Motor neuron (in vitro differentiated cells): ENCODE results near the gene TDRD7. TPM values are rescaled to one million over a fixed set of nuclear protein-coding genes. Genes with fewer than 3 reads are reported as not detected.

Source experiments
- ATAC-seq, 8 experiments: fragments of 200-7000 bp; cut with Tn5 transposase; replicated peaks in 6 of 8; 2 replicates each; pipeline ENCODE4 v1.8.0; 2021; ENCODE audit warnings: mild to moderate bottlenecking in 8 of 8, moderate library complexity in 8 of 8
- H3K27ac ChIP-seq, 2 donors: fragments of 250-450 bp; sonication (Bioruptor Pico); 2 replicates each; pipeline ENCODE4 v1.9.0; 2021; ENCODE audit warnings: antibody characterized with exemption in 2 of 2, mild to moderate bottlenecking in 2 of 2, moderate library complexity in 1 of 2
- H3K4me1 ChIP-seq, 2 donors: fragments of 250-450 bp; sonication (Bioruptor Pico); replicated peaks in 1 of 2; 2 replicates each; pipeline ENCODE4 v1.6.1; 2021; ENCODE audit warnings: antibody characterized with exemption in 2 of 2, mild to moderate bottlenecking in 2 of 2, moderate library complexity in 1 of 2
- H3K4me3 ChIP-seq, 5 donors: fragments of 250-450 bp; sonication (Bioruptor Pico); 2 replicates each; pipeline ENCODE4 v1.9.0; 2021; ENCODE audit warnings: antibody characterized with exemption in 5 of 5, mild to moderate bottlenecking in 5 of 5, moderate library complexity in 4 of 5
- WGBS, 10 experiments: fragments of 450-650 bp; shearing (Covaris generic); methylation state at CpG; one replicate each; pipeline ENCODE4 v1.0.0; 2022; 5-methylcytosine and 5-hydroxymethylcytosine counted together
- in situ Hi-C, 9 experiments: fragments of 400-800 bp; cut with MboI; loops; one replicate each; pipeline ENCODE4 v1.15.0; 2021; ENCODE audit warnings: low sequenced_read_pairs in 9 of 9, low pct_unique_long_range_greater_than_20kb in 2 of 9; ENCODE audit not compliant: unreplicated experiment in 9 of 9
- total RNA-seq, 8 experiments: library from RNA; unstranded; fragments of 300-600 nt; gene quantifications; 2 replicates each; pipeline versions ENCODE4 v1.2.3 to v1.2.4, GENCODE V29; 2022

Gene TDRD7
- total RNA-seq, 8 experiments from 2014 or later, result 2.0 to 55.6 (median 4.3) TPM

DNA sequence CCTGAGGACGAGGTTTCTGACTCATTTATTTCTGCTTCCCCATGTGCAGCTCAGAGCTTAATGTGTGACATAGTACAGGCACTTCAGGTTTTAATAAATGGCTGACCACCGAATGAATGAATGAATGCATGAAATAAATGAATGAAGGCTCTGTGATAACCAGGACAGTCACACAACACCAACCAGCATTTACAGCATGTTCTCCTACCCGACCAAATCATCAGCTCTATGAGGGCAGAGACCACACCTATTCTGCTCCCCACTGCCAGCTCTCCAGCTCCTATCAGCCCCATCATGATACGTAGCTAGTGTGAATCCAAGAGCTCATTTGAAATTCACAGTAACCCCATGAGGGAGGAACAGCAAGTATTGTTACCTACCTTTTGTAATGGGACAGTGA, 94.4 kb downstream of the TDRD7 start:
- Histone ChIP-seq H3K27ac (no peak overlapping the region), H3K4me3 (no peak overlapping the region), H3K4me1 (peaks cover 15 to 19% of the 10 kb centered on the region in 2 donors)
- no peak for ATAC-seq
- in situ Hi-C loops, result loop anchor here in 1 of 9 experiments (10.0 kb wide), 1 partner anchor 58 kb away; no protein-coding TSS in a partner anchor
- WGBS, 10 experiments, result 22 to 100% (median 64%) methylated on average over 1 to 4 of the region's 4 CpGs; no CpG with 5 or more reads in 3 of the 10 experiments

DNA sequence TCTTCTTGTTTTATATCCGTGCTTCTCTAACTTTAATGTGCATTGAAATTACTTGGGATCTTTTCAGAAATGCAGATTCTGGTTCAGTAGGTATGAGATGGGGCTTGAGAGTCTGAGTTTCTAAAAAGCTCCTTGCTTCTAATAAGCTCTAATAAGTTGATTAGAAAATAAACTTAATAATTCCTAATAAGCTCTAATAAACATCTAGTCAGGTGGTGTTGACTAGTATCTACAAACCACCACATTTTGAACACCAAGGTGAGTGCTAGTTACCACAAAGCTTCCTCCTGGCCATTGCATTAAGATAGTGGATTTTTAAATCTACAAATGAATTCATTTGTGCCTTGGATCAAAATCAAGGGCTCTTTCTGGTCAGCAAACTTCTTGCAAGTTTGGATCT, 94.9 kb downstream of the TDRD7 start:
- in situ Hi-C loops, result loop anchor here in 1 of 9 experiments (10.0 kb wide), 1 partner anchor 58 kb away; no protein-coding TSS in a partner anchor
- ATAC-seq, result no peak
- peaks cover 15 to 19% of the 10 kb centered on the region in 2 donors for H3K4me1 ChIP-seq
- 0 to 75% (median 61%) methylated on average over 1 of the region's 1 CpG; no CpG with 5 or more reads in 2 of the 10 experiments for WGBS, 10 experiments
- no peak overlapping the region for H3K27ac ChIP-seq
- no peak overlapping the region for H3K4me3 ChIP-seq

DNA sequence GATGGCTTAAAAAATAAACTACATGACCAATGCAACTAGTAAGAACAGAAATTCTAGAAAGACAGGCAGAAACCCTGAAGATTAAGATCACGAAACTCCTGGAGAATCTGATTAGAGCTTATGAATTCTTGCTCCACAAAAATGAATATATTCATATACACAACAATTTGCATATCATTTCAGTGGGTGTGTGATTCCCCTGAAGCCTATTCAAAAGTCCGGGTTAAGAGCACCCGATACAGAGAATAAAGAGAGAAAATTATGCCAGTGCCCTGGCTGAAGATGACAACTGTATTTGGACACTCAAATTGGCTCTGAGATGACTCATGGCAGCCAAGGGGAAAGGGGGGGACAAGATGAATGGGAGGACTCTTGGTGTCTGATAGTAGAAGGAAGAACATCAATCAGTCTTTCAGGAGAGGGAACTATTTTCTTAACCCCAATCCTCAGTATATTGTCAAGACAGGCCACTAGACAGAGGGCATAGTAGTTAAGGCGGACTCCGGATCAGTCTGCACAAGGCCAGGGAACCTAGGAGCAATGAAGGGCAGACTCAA, 95.6 kb downstream of the TDRD7 start:
- ATAC-seq, result peak in 4 of 8 experiments; percentile 9 to 90 (median 68)
- Histone ChIP-seq H3K27ac (no peak overlapping the region), H3K4me1 (peaks cover 15 to 19% of the 10 kb centered on the region in 2 donors), H3K4me3 (no peak overlapping the region)
- in situ Hi-C loops, result loop anchor here in 1 of 9 experiments (10.0 kb wide), 1 partner anchor 57 kb away; no protein-coding TSS in a partner anchor
- WGBS, 10 experiments, result 0 to 90% (median 68%) methylated on average over 1 to 5 of the region's 5 CpGs

DNA sequence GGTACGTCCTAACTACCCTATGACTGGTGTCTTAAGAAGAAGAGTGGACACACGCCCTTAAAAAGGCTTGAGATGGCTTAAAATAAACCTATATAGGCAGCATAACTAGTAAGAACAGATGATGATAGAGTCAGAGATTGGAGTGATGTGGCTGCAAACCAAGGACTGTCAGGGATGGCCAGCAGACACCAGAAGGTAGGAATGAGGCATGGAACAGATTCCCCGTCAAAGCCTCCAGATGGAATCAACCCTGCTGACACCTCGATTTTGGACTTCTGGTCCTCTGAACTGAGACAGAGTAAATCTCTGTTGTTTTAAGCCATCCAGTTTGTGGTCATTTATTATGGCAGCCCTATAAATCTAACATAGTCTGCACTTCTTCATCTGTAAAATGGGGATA, 97.0 kb downstream of the TDRD7 start:
- WGBS, 10 experiments, result 20 to 94% (median 44%) methylated on average over 1 to 3 of the region's 4 CpGs; no CpG with 5 or more reads in 2 of the 10 experiments
- in situ Hi-C loops, result loop anchor here in 1 of 9 experiments (10.0 kb wide), 1 partner anchor 56 kb away; no protein-coding TSS in a partner anchor
- H3K27ac ChIP-seq, result no peak overlapping the region
- H3K4me1 ChIP-seq, result peaks cover 15 to 19% of the 10 kb centered on the region in 2 donors
- H3K4me3 ChIP-seq, result no peak overlapping the region
- ATAC-seq, result no peak

DNA sequence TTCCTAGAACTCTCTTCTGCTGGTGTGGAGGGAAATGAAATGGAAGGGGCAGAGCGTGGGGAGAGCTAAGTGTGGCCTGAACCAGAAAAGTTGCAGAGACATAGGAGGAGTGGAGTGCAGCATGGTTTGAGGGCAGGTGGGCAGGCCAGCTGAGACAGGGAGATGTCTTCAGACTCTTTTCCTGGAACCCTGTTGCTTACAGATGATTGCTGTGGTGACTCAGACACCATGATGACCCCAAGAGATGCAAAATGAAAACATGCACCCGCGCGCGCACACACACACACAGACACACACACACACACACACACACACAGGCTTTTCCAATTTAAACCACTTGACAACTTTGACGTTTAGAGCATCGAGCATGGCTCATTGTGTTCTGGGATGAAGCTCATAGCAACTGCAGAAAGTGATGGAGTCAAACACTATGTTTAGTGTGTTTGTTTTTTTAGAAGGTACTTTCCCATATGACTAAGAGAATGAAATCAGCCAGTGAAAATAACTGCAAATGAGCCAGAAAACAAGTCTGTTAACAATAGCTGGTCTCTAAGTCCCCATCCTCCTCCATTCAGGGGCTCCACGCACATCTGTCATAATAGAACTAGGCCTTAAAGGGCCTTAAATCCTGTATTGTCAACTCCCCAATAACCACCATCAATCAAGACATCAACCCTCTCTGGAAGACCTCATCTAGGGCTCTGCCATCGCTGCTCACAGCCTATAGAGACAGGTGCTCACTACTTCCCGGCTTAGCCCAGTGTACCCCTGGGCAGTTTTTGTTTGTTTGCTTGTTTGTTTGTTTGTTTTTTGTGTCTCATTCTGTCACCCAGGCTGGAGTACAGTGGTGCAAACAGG, 99.1 kb downstream of the TDRD7 start:
- ATAC-seq, result peak in 5 of 8 experiments; percentile 84 to 90 (median 86)

DNA sequence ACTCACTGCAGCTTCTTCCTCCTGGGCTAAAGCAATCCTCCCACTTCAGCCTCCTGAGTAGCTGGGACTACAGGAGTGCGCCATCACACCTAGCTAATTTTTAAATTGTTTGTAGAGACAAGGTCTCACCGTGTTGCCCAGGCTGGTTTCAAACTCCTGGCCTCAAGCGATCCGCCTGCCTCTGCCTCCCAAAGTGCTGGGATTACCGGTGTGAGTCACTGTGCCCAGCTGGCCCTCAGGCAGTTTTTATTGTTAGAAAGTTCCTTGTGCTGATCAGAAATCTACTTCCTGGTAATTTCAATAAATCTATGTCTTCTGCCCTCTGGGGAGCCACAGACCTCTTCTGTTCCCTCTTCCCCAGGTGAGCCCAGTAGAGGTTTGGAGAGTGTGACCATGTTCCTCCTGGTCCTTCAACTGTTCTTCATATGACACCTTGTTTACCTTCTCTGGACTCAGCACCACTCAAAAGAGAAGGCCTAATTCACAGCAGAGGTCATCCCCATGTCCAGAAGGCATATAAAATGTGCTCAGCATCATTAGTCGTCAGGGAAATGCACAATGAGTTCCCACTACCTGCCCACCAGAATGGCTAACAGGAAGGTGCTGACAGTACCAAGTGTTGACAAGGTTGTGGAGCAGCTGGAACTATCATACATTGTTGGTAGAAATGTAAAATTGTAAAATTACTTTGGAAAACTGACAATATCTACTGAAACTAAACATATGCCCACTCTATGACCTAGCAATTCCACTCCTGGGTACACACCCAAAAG, 99.9 kb downstream of the TDRD7 start:
- in situ Hi-C loops, result no loop called here
- Histone ChIP-seq H3K4me1 (no peaks in the 10 kb centered on the region), H3K27ac (no peak overlapping the region), H3K4me3 (no peak overlapping the region)
- WGBS, 10 experiments, result 17 to 100% (median 80%) methylated on average over 1 to 5 of the region's 6 CpGs; no CpG with 5 or more reads in 1 of the 10 experiments
- no peak for ATAC-seq

More for the DNA sequence above, 99.1 kb downstream of the TDRD7 start:
- 39 to 100% (median 74%) methylated on average over 1 to 7 of the region's 10 CpGs; no CpG with 5 or more reads in 2 of the 10 experiments for WGBS, 10 experiments
- in situ Hi-C loops, result no loop called here
- Histone ChIP-seq H3K27ac (no peak overlapping the region), H3K4me3 (no peak overlapping the region), H3K4me1 (no peaks in the 10 kb centered on the region)

DNA sequence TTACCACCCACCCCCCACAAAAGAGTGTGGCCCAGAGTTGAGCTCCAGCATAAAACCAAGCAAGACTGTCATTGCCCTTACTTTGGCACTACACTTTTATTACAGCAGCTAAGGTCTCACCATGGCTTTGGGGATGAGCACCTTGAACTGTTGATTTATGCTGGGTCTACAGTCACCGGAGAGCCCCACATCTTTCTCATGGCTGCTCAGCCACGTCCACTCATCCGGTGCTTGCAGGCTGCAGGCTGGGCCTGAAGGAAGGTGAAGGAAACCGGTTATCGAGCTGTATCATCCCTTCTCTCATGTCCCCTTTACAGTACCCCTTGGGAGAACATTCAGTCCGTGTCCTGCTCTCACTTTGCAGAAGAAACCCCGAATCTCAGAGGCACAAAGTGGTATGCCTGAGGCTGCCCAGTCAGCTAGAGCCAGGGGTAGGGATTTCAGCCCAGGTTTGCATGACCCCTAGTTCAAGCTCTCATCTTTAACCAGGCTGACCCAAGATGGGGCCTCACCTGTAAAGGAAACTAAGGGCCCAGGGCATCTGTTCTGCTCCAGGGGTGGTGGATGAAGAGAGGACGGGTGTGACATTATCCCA, 101.2 kb downstream of the TDRD7 start:
- no peak for ATAC-seq
- Histone ChIP-seq H3K27ac (no peak overlapping the region), H3K4me1 (peaks cover 0 to 3% of the 10 kb centered on the region in 2 donors), H3K4me3 (no peak overlapping the region)
- WGBS, 10 experiments, result 40 to 72% (median 58%) methylated on average over 1 to 6 of the region's 8 CpGs; no CpG with 5 or more reads in 4 of the 10 experiments
- in situ Hi-C loops, result no loop called here

DNA sequence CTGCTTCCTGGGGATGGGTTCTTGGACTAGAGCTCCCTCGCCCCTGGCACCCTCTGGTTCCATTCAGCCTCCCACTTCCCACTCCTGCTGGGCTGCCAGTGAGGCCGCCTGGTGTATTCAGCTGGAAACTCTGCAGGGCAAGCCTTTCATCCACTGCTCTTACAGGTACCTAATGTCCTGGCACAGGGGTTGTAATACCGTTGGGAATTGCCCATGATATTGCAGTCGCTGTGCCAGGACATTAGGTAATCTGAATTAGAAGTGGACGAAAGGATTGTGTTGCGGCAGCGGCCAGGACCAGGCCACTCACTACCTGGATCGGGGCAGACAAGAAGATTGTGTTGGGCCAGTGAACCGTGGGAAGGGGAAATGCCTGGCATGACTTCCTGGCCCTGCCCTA, 102.6 kb downstream of the TDRD7 start:
- no peak overlapping the region for H3K4me3 ChIP-seq
- in situ Hi-C loops, result no loop called here
- peaks cover 7 to 10% of the 10 kb centered on the region in 2 donors for H3K4me1 ChIP-seq
- H3K27ac ChIP-seq, result no peak overlapping the region
- no peak for ATAC-seq
- 60 to 100% (median 100%) methylated on average over 1 to 4 of the region's 9 CpGs; no CpG with 5 or more reads in 5 of the 10 experiments for WGBS, 10 experiments

DNA sequence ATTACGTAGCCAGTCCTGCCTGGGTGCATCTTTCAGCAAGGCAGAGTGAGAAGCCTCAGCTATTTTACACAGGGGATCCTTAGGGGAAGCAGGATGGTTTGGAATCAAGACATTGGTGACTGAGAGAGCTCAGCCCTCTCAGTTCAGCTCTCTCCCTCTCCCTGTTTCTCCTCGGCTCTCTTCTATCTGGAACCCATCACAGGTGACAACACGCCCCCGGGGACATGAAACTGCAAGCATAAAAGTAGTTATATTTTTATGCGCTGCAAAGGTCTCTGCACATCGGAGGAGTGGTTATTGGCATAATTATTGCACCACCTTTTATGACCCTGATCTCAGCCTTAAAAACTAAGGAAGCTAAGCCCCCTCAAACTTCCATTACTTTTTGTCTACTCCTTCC, 103.8 kb downstream of the TDRD7 start:
- no peak overlapping the region for H3K27ac ChIP-seq
- H3K4me3 ChIP-seq, result no peak overlapping the region
- 43 to 93% (median 75%) methylated on average over 2 to 5 of the region's 6 CpGs; no CpG with 5 or more reads in 2 of the 10 experiments for WGBS, 10 experiments
- peaks cover 7 to 10% of the 10 kb centered on the region in 2 donors for H3K4me1 ChIP-seq
- in situ Hi-C loops, result no loop called here
- no peak for ATAC-seq

DNA sequence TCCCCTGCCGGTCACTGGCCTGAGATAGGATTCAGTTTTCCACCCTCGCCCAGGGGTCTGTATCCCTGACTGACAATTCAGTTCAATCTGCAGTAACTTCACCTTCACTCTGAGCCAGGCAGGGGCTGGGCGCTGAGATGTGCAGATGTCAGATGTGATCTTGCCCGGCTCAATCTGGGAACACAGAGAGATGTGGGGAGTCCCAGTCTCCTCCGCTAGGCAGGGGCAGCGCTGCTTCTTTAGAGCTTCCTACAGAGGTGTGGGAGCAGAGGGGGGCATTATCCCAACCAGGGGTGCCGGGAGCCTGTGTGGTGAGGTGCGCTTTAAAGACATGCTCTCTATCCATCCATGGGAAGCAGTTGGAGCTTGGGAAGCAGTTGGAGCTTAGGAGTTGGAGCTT, 104.2 kb downstream of the TDRD7 start:
- WGBS, 10 experiments, result 80 to 100% (median 83%) methylated on average over 1 to 5 of the region's 8 CpGs; no CpG with 5 or more reads in 7 of the 10 experiments
- H3K4me3 ChIP-seq, result no peak overlapping the region
- no peak for ATAC-seq
- H3K4me1 ChIP-seq, result peaks cover 7 to 10% of the 10 kb centered on the region in 2 donors
- H3K27ac ChIP-seq, result no peak overlapping the region
- in situ Hi-C loops, result no loop called here

DNA sequence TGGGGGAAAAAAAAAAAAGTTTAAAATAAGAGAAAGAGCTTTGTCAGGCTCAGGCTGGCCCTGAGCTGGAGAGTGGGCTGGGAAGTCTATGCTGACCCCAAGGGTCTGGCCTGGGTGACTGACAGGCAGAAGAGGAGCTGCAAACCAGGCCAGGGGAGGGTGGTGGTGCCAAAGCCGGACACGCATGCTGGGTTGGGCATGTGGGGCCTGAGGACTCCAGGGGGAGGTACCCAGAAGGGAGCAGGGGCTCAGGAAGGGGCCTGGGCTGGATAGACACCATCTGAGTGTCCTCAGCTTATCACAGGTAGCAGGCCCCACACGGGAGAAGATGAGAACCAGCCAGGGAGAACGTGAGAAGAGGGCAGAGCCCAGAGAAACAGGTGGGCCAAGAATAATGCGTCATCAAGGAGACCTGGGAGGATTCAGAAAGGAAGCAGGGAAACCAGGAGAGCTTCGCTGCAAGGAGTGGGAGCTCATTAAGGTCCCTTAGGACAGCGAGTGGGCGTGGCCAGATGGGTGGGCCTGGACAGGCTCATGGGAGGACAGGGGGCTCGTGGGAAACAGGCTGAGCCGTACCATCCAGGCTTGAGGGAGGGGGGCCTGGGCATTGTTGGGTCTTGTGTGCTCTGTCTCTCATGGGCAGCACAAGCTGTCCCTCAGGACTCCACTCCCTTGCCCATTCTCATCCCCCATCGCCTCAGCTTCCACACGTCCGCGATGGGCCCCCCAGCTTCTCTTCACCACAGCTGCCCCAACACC, 105.6 kb downstream of the TDRD7 start:
- WGBS, 10 experiments, result 50 to 90% (median 52%) methylated on average over 2 to 7 of the region's 14 CpGs; no CpG with 5 or more reads in 7 of the 10 experiments
- ATAC-seq, result no peak
- H3K4me3 ChIP-seq, result no peak overlapping the region
- H3K4me1 ChIP-seq, result peaks cover 7 to 10% of the 10 kb centered on the region in 2 donors
- in situ Hi-C loops, result no loop called here
- no peak overlapping the region for H3K27ac ChIP-seq
